Hematopoietic multipotent progenitor cell treated with erythropoietin and hydrocortisone succinate and interleukin-3 and kit ligand, for 8 days (in vitro differentiated cells): ENCODE results near the gene IL12RB2.
"Not testable (repeated sequence)": the region's sequence is repeated elsewhere in the genome, so short reads cannot be mapped to it uniquely, and the experiment has no call there.

Source experiments
- DNase-seq: peaks from one replicate; pipeline ENCODE4 v3.0.0-alpha.2; 2015

IL12RB2 gene

GRCh38 chr1:67352211-67352610 is 44.5 kb downstream of the IL12RB2 start:
- DNase-seq, result no peak

DNA sequence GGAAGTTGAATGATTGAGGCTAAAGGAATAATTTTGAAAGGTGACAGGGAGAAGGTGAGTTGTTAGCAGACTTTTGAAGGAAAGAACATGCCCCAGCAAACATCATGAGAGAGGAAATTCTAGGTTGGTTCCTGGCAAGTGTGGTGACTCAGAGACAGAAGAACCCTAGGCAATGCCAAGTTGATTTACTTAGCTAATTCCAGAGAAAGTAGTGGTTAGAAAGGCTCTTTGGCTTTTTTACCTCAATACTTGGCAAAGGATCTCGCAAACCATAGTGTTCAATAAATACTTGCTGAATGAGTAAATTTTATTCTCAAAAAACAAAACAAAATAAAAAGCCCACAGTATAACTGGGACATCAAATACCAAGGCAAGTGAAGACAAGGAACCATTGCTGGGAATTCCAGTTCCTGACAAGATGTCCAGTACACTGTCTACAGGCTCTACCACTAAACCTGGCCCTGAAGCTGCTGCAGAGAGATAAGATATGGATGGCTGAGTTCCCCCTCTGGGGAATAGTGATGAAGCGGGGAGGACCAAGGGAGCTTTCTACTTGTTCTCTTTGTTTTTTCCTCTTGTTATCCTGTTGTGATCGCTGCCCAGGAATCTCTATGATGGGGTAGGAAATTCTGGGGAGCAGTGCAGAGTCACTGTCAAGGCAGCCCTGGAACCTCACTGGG is 48.2 kb downstream of the IL12RB2 start:
- DNase-seq, result peak; percentile 58

DNA sequence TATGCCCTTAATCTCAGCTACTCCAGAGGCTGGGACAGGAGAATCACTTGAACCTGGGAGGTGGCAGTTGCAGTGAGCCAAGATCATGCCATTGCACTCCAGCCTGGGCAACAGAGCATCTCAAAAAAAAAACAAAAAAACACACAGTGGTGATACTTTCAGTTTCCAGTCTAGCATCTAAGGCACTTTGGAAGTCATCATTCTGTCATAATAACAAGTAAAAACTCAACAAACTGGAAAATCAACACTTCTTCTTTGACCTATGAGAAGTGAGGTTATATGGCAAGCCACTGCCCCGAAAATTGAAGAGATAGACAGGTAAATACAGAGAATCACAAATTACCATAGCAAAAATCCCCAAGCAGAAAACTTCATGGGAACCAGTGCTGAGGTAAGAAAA is 51.9 kb downstream of the IL12RB2 start:
- no peak for DNase-seq

GRCh38 chr1:67361641-67362040 is 54.0 kb downstream of the IL12RB2 start:
- DNase-seq, result no peak

- DNase-seq, result peak; percentile 67
Observed at GRCh38 chr1:67367370-67368045, 59.8 kb downstream of the IL12RB2 start.

DNA sequence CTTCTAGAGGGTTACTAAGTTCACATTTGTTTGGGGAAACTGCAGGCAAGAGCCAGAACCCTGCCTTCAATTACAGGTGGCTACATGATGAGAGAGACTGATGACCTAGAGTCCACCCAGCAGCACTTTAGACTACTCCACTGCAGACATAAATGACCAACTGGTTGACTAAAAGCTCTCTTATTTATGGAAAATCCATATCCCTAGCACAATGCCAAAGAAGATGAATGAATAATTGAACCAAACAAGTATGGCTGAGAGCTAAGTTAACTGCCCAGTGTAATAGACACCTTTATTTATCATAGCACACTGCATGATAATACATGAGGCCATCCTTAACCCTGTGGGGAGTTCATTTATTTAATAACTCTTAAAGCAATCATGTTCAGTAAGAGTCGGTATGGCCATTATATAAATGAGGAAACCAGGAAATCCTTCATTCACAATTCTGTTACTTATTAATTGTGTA is 60.4 kb downstream of the IL12RB2 start:
- no peak for DNase-seq

GRCh38 chr1:67371043-67371442 is 63.4 kb downstream of the IL12RB2 start:
- DNase-seq, result no peak

GRCh38 chr1:67371681-67372080 is 64.0 kb downstream of the IL12RB2 start:
- no peak for DNase-seq

- no peak for DNase-seq
Observed at GRCh38 chr1:67372136-67372535, 64.5 kb downstream of the IL12RB2 start.

- DNase-seq, result no peak
Observed at GRCh38 chr1:67372898-67373297, 65.2 kb downstream of the IL12RB2 start.

GRCh38 chr1:67376381-67376780 is 68.7 kb downstream of the IL12RB2 start:
- DNase-seq, result no peak

GRCh38 chr1:67377253-67377652 is 69.6 kb downstream of the IL12RB2 start:
- DNase-seq, result peak; percentile 38

GRCh38 chr1:67381154-67381553 is 73.5 kb downstream of the IL12RB2 start:
- no peak for DNase-seq

DNA sequence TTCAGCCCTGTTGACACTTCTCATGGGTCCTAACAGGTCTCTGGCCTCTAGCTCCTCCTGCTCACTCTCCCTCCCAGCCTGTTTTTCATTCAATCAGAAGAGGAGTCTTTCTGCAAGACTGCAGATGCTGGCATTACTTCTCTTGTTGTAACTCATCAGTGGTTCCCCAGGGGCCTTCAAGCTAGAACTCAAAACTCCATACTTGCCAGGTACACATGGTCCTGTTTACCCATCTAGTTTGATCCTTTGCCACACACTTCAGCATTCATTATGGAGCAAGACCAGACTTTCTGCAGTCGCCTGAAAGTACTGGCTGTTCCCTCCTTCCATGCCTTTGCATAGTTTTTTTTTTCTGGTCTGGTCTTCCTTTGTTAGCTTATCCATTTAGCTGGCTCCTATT is 74.6 kb downstream of the IL12RB2 start:
- no peak for DNase-seq

DNA sequence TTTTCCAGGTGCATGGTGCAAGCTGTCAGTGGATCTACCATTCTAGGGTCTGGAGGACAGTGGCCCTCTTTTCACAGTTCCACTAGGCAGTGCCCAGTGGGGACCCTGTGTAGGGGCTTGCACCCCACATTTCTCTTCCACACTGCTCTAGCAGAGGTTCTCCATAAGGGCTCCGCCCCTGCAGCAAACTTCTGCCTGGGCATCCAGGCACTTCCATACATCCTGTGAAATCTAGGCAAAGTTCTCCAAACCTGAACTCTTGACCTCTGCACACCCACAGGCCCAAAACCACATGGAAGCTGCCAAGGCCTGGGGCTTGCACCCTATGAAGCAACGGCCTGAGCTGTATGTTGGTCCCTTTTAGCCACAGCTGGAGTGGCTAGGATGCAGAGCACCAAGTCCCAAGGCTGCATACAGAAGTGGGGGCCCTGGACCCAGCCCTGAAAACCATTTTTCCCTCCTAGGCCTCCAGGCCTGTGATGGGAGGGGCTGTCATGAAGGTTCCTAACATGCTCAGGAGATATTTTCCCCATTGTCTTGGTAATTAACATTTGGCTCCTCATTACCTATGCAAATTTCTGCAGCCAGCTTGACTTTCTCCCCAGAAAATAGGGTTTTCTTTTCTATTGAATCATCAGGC is 76.4 kb downstream of the IL12RB2 start:
- no peak for DNase-seq

DNA sequence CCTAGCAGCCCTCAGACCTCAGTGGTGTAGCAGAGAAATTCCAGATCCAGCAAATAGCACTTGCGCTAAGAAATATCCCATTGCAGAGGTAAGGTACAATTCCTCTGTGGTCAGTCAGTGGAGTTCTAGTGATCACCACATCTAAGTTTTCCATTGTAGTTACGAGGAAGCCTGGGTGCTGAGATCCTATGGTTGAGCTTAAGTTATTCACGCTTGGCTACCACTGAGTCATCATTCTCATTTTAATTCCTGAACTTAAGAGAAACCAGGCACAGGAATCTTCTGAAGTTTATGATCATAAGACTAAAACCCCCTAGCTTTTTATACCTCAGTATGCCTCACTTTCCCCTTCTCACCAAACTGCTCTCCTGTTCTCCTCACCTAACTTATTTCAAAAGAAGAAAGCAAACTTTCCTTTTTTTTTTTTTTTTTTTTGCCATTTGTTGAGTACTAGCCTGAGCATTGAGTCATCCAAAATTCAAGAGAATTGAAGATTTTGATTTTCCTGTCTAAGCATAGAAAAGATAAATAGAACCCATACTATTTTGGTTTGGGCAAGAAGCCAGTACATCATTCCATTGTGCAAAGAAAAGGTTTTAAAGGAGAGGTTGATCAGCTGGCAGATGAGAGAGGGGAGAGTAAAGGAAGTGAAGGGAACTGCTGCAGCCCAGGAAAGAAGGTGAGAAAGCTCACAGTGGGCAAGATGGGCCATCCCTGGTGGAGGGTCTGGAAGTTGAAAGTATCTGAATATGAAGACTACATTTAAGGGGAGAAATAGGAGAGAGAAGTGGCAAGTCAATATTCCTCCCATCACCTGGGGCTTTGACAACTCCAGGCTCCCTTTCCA is 82.6 kb downstream of the IL12RB2 start:
- DNase-seq, result no peak

DNA sequence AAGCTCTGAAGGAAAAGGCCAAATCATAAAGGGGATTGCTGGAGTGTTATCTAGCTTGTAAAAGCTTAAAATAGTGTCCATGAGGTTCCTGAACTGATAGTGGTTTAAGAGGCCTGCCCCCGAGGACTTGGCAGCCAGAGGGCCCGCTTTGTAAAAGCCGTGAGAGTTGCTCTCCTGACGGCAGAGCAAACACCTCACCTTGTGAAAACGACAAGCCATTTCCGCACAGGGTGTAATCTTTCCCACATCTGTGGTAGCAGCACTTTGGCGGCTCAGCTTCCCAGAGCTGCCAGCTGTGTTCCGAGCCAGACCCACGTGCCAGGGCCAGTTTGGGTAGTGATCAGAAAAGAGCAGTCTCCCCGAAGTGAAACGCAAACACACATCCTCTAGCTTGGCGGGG is 85.6 kb downstream of the IL12RB2 start:
- DNase-seq, result no peak

GRCh38 chr1:67393737-67394136 is 86.1 kb downstream of the IL12RB2 start:
- no peak for DNase-seq

GRCh38 chr1:67394548-67394947 is 86.9 kb downstream of the IL12RB2 start:
- no peak for DNase-seq

- DNase-seq, result no peak
Observed at GRCh38 chr1:67399199-67399993, 91.7 kb downstream of the IL12RB2 start.

DNA sequence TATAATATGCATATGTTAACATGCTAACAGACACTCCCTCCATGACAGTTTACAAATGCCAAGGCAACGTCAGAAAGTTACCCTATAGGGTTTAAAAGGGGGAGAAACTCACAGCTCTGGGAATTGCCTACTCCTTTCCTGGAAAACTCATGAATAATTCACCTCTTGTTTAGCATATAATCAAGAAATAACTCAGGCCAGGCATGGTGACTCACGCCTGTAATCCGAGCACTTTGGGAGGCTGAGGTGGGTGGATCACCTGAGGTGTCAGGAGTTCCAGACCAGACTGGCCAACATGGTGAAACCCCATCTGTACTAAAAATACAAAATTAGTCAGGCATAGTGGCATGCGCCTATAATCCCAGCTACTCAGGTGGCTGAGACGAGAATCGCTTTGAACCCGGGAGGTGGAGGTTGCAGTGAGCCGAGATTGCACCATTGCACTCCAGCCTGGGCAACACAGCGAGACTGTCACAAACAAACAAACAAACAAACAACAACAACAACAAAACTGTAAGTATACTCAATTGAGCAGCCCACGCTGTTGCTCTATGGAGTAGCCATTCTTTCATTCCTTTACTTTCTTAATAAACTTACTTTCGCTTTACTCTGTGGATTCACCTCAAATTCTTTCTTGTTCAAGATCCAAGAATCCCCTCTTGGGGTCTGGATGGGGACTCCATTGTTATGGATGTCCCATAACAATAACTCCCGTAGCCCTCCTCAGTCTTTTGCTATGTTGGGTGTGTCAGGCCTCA is 92.5 kb downstream of the IL12RB2 start:
- not testable (repeated sequence) for DNase-seq

- DNase-seq, result no peak
Observed at GRCh38 chr1:67401443-67401842, 93.8 kb downstream of the IL12RB2 start.
